NOMO-1 (cell line): ENCODE results near the gene FPR1.
A peak's percentile ranks its signal among the peaks of the same experiment; 100 is the strongest.

ENCODE experiments used
- DNase-seq, 2 experiments: peaks; one replicate each; lab custom pipeline; 2025; ENCODE audit not compliant: unreplicated experiment in 2 of 2; lab: John Stamatoyannopoulos, UW

Gene FPR1

DNA sequence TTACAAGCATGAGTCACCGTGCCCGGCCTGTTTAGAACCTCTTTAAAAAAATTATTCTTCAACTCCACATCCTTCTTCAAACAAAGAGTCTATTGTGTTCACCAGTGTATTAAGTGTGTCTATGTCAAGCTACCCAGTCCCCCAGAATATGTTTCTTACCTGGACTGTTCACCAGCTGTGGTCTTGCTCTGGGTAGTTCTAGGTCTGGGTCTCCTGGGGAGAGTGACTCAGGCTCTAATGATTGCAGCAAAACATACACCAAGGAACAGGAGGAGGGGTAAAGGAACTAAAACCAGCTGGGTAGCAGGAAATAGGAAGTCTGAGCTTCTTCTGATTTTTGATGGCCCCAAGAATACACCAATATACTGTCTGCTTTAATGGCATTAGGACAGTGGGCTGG lies at the start of gene FPR1:
Gene FPR1, minus strand, starts transcription at position 224 of the 400 bp plus-strand sequence. CDS start 4,884 bp downstream, outside the sequence.
- peak; percentile 87 to 99 for DNase-seq

DNA sequence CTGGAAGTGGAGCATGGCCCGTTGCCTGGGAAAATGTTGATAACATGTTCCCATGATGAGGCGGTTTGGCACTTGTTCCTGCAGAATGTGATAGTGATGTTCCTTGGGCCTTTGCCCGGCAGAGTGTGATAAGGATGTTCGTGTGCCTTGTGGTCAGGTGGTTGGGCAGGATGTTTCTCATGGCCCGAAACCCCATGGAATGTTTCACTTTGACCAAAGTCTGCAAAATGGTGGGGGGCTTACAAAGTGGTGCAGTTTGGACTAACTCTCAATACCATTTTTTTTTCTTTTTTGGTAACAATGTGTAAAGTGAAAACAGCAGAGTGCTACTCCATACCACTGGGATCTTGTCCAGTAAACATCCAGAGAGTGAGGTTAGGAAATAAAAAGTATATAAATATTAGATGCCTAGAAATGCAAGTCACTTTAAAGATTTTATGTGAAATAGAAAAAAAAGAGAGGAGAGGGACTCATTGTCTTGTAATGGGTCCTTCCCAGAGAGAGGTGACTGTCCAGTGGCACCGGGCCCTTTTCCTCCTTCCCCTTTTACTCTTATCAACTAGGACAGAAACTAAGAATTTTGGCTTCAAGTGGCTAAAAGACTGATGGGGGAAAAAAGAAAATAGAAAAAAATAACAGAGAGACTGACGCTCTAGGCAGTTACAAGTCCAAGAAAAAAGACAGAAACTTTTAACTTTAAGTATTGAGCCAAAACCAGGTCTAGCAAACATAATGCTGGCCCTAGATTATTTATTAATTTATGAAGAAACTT lies 49.0 kb upstream of the FPR1 start:
- no peak for DNase-seq

DNA sequence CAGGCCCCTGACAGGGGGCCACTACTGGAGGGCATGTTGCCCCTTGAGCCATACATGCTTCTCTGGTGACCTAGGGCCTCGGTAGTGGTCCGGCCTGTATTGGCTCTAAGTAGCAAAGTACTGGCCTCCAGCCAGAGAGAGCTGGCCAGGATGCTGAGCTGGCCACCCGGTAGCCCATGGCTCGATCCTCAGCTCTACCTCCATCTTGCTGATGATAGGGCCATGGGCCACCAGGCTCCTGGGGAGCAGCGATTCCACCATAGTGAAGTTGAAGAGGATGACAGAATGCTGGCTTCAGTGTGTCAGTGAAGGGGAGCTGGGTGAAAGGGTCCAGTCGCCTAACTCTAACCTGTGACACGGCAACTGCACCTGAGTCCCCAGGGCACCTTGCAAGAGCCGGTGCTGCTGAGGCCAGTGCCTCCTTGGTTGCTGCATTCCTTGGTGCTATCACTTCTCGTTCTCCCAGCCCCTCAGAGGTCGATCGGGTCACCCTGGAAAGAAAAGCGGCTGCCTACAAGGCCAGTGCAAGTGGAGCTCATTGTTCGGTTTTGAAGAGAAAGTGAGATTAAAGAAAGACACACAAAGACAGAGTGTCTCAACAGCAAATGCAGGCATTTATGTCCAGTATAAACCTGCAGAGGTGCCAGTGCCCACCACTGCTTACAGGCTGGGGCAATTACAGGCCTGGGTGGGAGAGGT lies 48.2 kb upstream of the FPR1 start:
- no peak for DNase-seq

- peak; percentile 41 to 47 for DNase-seq
Measured at GRCh38 chr19:51799034-51799773, 47.5 kb upstream of the FPR1 start.

GRCh38 chr19:51798062-51798461 lies 46.4 kb upstream of the FPR1 start:
- DNase-seq, result no peak

DNA sequence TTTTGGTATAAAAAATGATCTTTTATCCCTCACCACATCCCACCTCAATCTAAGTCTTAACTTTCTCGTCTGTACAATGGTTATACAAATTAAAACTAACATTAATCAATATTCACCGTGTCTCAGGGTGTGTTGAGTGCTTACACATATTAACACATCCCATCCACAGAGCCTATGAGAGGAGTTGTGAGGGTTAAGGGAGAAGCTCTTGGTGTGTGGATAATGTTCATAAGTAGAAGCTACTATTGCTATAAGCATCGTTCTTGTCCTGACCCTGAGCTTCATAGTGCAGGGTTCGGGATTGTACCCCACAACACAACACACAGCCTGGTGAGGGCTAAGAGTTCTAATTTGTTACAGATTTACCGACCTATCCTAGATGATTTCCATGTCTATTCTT lies 45.8 kb upstream of the FPR1 start:
- no peak for DNase-seq

DNA sequence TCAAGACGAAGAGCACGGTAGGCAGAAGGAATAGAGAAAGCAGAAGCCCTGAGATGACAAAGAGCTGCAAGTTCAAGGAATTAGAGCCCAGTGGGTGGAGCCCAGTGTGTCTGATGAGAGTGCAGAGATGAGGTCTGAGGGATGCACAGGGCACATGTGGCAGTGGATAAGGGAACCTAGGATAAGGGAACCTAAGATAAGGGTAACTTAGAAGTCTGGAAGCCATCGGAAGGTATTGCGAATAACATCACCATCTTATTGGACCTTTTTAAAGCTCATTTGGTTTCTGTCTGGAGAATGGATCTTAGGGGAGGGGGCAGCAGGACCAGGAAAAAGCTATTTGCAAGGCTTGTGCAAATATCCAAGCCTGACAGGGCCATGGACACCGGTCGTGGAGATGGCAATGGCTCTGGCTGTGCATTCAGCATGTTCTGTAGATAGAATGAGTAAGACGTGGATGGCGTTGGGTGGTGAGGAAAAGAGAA lies 44.6 kb upstream of the FPR1 start:
- no peak for DNase-seq

DNA sequence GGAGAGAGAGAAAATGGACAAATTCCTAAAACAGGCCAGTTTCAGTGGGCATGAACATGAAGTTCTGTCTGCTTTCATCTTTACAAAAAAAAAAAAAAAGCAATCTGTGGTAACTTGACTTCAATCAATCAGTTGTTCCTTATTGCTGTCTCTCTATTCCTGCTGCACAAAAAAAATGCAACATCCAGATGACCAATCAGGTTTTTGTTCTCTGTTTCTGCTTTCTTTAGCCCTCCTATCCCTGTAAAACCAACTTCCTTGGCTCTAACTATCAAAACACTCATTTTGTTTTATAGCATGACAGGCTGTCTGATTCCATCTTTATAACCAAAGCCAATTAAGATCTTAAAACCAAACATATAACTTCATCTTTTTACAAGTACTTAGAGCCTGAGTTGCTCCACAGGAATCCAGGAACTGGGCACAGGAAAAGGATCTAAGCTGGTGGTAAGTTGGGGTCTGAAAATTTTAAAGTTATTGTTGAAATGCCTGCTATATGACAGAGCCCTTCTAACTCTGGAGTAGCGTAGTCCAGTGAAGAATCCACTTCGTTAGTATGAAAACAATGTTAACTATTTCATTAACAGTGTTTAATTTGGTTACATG lies 43.3 kb upstream of the FPR1 start, which contains the start of gene FPR3:
Gene FPR3, plus strand, starts transcription at position 273 of the 606 bp plus-strand sequence. CDS start 28,592 bp downstream, outside the sequence.
- no peak for DNase-seq

DNA sequence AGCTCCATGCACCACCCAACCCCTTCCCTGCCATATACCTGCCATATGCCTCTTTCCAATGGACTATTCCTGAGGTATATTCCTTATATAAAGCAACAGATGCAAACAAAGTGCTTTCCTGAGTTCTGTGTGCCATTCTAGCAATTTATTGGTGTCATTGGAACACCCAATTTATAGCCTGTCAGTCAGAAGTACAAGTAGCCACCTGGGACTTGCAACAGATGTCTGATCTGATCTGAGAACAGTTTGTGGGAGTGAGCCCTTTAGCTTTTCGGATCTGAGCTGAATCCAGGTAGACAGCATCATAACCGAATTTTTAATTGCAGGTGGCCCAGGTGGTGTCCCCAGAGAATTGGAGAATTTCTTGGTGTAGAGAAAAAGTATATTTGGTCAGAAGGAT lies 42.3 kb upstream of the FPR1 start:
- no peak for DNase-seq

- no peak for DNase-seq
Measured at GRCh38 chr19:51792932-51793331, 41.3 kb upstream of the FPR1 start.

DNA sequence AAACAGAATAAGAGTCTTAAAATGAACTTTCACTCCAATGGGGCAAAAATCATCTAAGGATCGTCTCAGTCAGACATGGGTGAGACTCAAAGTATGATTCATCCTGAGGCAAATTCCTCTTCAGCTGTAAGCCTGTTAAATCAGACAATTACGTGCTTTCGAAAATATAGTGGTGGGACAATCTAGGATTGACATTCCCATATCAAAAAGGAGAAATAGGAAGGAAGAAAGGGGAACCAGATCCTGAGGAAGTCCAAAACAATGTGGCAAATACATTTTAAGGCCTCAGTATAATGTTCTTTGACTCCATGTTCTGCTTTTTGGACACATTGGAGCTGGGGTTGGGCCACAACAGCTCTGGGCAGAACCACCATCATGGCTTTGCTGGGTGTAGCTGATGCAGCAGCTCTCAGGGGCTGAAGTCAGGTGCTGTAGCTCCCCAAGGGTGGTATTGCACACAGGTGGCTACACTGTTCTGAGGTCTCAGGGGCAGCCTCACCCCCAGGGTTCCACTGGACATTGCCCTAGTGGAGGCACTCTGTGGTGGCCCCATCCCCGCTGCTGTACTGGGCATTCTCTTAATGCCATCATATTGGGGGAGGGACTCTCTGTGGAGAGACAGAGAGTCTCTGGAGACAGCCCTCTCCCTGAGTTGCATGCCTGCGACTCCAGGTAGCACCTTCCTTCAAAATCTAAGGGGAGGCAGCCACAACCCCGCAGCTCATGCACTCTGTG lies 37.5 kb upstream of the FPR1 start:
- no peak for DNase-seq

DNA sequence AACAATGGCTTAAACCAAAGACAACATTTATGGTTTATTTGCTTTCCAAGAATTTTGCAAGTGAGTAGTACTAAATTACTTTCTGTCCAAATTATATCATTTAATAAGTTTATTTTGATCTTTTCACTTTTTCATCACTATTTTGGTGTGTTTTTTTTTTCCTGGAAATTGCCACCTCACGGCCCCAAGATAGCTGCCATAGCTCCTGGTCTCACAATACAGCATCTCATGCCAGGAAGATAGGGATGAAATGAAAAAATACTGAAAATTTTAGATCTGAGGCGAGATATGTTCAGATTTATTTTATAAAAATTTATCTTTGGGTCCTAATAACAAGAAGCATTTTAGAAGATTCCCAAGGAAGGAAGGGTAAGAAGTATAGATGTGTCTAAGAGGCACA lies 36.4 kb upstream of the FPR1 start:
- DNase-seq, result no peak

DNA sequence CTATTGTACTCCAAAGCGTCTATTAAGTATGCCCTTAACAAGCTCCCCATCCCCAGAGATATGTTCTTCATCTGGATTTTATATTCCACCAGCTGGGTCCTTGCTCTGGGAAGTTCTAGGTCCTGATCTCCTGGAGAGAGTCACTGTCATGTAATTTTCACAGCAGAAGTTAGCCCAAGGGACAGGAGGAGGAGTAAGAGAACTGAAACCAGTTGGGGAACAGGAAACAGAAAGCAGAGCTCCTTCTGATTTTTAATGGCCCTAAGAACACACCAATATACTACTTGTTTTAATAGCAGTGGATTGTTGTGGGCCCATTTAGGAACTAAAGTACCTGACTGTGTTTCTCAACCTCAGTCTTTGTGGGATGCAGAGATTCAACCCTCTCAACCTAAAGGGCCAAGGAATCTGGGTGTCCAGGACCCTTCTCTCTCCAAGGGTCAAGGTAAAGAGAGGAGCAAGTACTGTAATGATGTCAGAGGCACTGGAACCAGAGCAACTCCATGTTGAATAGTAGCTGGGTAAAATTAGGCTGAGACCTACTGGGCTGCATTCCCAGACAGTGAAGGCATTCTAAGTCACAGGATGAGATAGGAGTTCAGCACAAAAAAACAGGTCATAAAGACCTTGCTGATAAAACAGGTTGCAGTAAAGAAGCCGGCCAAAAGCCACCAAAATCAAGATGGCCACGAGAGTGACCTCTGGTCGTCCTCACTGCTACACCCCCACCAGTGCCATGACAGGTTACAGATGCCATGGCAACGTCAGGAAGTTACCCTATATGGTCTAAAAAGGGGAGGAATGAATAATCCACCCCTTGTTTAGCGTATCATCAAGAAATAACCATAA lies 35.2 kb upstream of the FPR1 start:
- peak; percentile 80 to 89 for DNase-seq

GRCh38 chr19:51784922-51785690 lies 33.4 kb upstream of the FPR1 start:
- peak; percentile 87 to 90 for DNase-seq

DNA sequence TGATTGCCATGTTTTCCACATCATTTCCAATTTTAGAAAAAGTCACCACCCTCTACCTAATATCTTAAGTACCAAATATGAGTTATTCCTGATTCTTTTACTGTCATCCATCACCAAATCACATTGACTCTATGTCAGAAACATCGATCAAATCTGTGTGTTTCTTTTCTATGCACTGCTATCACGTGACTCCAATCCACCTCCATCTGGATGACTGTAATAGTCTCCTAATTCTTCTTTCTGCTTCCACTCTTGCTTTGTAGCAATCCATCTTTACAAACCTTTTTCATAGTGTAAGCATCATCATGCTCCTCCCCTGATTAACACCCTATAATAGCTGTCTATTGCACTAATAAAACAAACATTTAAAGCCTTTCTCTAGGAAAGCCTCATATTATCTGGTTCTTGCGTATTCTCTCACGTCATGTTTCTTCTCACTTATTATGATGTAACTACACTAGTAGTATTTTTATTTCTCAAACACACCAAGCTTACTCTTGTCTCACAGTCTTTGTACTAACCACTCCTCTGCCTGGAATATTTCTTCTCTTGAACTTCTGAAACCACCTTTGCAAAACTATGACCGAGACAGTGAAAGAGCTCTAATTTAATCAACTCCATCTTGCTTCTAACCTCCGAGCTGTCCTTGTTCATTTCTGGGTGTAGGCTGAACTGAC lies 32.6 kb upstream of the FPR1 start:
- DNase-seq, result no peak

- DNase-seq, result peak; percentile 74 to 94
Measured at GRCh38 chr19:51783372-51783771, 31.7 kb upstream of the FPR1 start.

DNA sequence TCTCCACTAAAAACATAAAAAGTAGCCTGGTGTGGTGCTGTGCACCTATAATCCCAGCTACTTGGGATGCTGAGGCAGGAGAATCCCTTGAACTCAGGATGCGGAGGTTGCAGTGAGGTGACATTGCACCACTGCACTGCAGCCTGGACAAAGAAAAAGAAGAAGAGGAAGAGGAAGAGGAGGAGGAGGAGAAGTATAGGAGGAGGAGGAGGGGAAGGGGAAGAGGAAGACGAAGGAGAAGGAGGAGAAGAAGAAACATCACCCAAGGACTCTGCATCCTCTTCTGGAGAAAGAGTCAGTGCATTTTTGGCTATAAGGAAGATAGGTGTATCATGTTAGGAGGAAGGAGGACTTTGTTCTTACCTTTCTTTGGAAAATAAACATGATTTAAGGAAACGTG lies 30.3 kb upstream of the FPR1 start:
- DNase-seq, result no peak

DNA sequence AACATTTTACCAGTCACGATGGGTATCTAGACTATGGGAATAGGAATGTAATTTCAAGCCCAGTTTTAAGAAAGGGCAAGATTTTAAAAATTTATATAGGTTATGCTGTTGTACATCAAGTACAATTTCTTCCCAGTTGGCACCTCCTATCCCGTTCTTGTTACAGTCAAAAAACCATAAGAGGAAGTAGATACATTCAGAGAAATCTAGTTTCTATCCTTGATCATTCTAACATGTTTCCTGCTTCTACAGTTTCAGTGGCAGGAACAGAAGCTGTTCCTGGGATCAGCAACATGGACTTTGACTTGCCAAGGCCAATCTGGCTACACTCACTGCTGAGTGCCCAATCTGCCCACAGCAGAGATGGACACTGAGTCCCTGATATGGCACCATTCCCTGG lies 28.6 kb upstream of the FPR1 start:
- peak in 1 of 2 experiments; percentile 38 for DNase-seq
